ENCODE results near the gene LUC7L.

- TF ChIP-seq CTCF (IDR thresholded peaks at IDR 0.05; ENCODE audit: low read depth, low read length) (no peak), MYC (IDR thresholded peaks at IDR 0.05; ENCODE audit: low read depth, low read length) (no peak), POLR2A (IDR thresholded peaks at IDR 0.05; ENCODE audit: extremely low read depth, insufficient read length) (no peak)
These were observed 43.6 kb upstream of the LUC7L start for GRCh38 chr16:272633-273546.
